Activated CD8-positive, alpha-beta T cell treated with anti-CD3 and anti-CD28 coated beads for 36 hours (primary cell): Measurements from ENCODE around the gene ADNP. TPM values are rescaled to one million over a fixed set of nuclear protein-coding genes. Genes with fewer than 3 reads are reported as not detected.

Experiments
- ATAC-seq: fragments of 200-7000 bp; cut with Tn5 transposase; one replicate; pipeline ENCODE4 v1.10.0; 2021; ENCODE audit warnings: mild to moderate bottlenecking, moderate library complexity
- CTCF ChIA-PET: fragments of 350-600 bp; sonication (Branson Sonifier 250); formaldehyde crosslinking; loops from one replicate; lab custom pipeline; 2021; ENCODE audit warnings: antibody characterized with exemption; lab: Charles Lee
- POLR2A ChIA-PET: fragments of 350-600 bp; sonication (Branson Sonifier 250); formaldehyde crosslinking; loops from one replicate; lab custom pipeline; 2021; ENCODE audit warnings: antibody characterized with exemption; lab: Charles Lee
- DNase-seq: peaks from one replicate; pipeline ENCODE4 v3.0.0-alpha.2; 2020
- H3K27ac Mint-ChIP-seq: one replicate; pipeline ENCODE4 v1.8.0; 2021; ENCODE audit warnings: mild to moderate bottlenecking, mixed read lengths
- H3K27me3 Mint-ChIP-seq: one replicate; pipeline ENCODE4 v1.8.0; 2021; ENCODE audit warnings: mixed read lengths
- H3K36me3 Mint-ChIP-seq: one replicate; pipeline ENCODE4 v1.8.0; 2021; ENCODE audit warnings: low read depth, mixed read lengths
- H3K4me1 Mint-ChIP-seq: one replicate; pipeline ENCODE4 v1.8.0; 2021; ENCODE audit warnings: low read depth, mixed read lengths
- H3K4me3 Mint-ChIP-seq: one replicate; pipeline ENCODE4 v1.8.0; 2021; ENCODE audit warnings: mild to moderate bottlenecking, moderate library complexity, mixed read lengths
- H3K9me3 Mint-ChIP-seq: one replicate; pipeline ENCODE4 v1.8.0; 2021; ENCODE audit warnings: mixed read lengths
- intact Hi-C: fragments of 100-400 bp; cut with micrococcal nuclease; formaldehyde crosslinking; loops from one replicate; pipeline ENCODE4 v1.10.0; 2022
- total RNA-seq, 2 experiments: library from RNA; stranded (reverse); gene quantifications; one replicate each; pipeline ENCODE4 v1.2.3, GENCODE V29; 2021
- TF ChIP-seq, protein P1 (sequence below): fragments of 200-600 bp; IDR thresholded peaks from one replicate; pipeline ENCODE4 v1.8.0; 2022; ENCODE audit warnings: antibody characterized with exemption, mild to moderate bottlenecking

The ADNP gene
- total RNA-seq, 2 experiments from 2014 or later = 58.9 to 60.0 TPM

DNA sequence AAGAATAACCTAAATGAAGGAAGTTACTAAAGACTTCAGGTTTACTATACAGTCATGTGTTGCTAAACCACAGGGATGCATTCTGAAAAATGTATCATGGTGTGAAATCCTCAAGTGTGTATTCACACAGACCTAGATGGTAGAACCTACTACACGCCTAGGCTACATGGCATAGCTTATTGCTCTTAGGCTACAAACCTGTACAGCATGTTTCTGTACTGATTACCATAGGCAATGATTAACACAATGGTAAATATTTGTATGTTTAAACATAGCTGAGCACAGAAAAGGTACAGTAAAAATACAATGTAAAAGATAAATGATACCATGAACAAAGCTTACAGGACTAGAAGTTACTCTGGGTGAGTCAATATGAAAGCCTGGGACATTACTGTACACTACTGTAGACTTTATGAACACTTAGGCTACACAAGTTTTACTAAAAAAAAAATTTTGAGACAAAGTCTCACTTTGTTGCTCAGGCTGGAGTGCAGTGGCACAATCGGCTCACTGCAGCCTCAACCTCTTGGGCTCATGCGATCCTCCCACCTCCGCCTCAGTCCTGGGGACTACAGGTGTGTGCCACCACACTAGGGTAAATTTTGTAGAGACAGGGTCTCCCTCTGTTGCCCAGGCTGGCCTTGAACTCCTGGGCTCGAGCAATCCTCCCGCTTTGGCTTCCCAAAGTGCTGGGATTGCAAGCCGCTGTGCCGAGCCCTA is 36.0 kb downstream of the ADNP start:
- no peaks in the 10 kb centered on the region for H3K9me3 Mint-ChIP-seq
- intact Hi-C loops = no loop called here
- H3K4me3 Mint-ChIP-seq = no peak overlapping the region
- TF ChIP-seq, protein P1, sequence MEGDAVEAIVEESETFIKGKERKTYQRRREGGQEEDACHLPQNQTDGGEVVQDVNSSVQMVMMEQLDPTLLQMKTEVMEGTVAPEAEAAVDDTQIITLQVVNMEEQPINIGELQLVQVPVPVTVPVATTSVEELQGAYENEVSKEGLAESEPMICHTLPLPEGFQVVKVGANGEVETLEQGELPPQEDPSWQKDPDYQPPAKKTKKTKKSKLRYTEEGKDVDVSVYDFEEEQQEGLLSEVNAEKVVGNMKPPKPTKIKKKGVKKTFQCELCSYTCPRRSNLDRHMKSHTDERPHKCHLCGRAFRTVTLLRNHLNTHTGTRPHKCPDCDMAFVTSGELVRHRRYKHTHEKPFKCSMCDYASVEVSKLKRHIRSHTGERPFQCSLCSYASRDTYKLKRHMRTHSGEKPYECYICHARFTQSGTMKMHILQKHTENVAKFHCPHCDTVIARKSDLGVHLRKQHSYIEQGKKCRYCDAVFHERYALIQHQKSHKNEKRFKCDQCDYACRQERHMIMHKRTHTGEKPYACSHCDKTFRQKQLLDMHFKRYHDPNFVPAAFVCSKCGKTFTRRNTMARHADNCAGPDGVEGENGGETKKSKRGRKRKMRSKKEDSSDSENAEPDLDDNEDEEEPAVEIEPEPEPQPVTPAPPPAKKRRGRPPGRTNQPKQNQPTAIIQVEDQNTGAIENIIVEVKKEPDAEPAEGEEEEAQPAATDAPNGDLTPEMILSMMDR = no peak
- H3K27ac Mint-ChIP-seq = peak overlapping the region; percentile 11
- DNase-seq = no peak
- peaks cover 61% of the 10 kb centered on the region for H3K36me3 Mint-ChIP-seq
- POLR2A ChIA-PET = interaction anchor here (0.9 kb wide), 1 partner anchor 9 kb away, joined by 3 read pairs; no protein-coding TSS in a partner anchor
- CTCF ChIA-PET = interaction anchor here (1.0 to 5.2 kb wide), 6 partner anchors 15 to 105 kb away, joined by 3 to 21 read pairs (median 4); partner anchors contain the start of genes ADNP and BCAS4
- H3K4me1 Mint-ChIP-seq = peaks cover 35% of the 10 kb centered on the region
- no peaks in the 10 kb centered on the region for H3K27me3 Mint-ChIP-seq
- ATAC-seq = peak; percentile 38

DNA sequence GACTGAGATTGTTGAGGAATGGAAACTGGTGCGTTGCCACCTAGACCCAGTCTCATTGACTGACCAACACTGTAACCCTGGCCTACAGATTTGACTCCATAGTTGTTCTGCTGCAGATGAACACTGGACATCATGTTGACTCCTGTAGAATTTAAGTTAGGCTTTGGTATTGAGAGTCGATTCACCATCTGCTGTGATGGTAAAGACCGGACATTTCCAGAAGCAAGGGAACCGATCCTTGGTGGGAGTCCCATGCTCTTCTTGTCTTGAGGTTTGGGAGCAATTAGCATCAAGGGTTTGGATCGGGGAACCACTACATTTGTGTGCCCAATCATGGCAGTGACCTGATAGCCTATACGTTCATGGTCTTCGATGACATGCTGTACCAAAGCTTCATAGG is 37.6 kb downstream of the ADNP start:
- intact Hi-C loops = no loop called here
- H3K36me3 Mint-ChIP-seq = peaks cover 67% of the 10 kb centered on the region
- ATAC-seq (no peak), DNase-seq (no peak)
- CTCF ChIA-PET = no interaction called here
- POLR2A ChIA-PET = no interaction called here
- no peak overlapping the region for H3K4me3 Mint-ChIP-seq
- TF ChIP-seq, protein P1 = no peak
- H3K9me3 Mint-ChIP-seq = no peaks in the 10 kb centered on the region
- H3K4me1 Mint-ChIP-seq = peaks cover 35% of the 10 kb centered on the region
- no peaks in the 10 kb centered on the region for H3K27me3 Mint-ChIP-seq
- peak overlapping the region; percentile 23 for H3K27ac Mint-ChIP-seq

- TF ChIP-seq, protein P1 = no peak
- CTCF ChIA-PET = interaction anchor here (1.1 to 1.9 kb wide), 5 partner anchors 23 to 102 kb away, joined by 3 to 8 read pairs (median 4); partner anchors contain the start of gene BCAS4
- ATAC-seq = peak; percentile 38
- Mint-ChIP-seq H3K27me3 (no peaks in the 10 kb centered on the region), H3K36me3 (peaks cover 62% of the 10 kb centered on the region), H3K9me3 (no peaks in the 10 kb centered on the region), H3K4me3 (no peak overlapping the region), H3K4me1 (peaks cover 33% of the 10 kb centered on the region), H3K27ac (peak overlapping the region; percentile 79)
- intact Hi-C loops = no loop called here
- POLR2A ChIA-PET = interaction anchor here (1.1 kb wide), 1 partner anchor 34 kb away, joined by 3 read pairs; no protein-coding TSS in a partner anchor
- DNase-seq = no peak
These were observed 38.8 kb downstream of the ADNP start for GRCh38 chr20:50892394-50892793.

GRCh38 chr20:50891138-50891537 is 40.1 kb downstream of the ADNP start:
- Mint-ChIP-seq H3K36me3 (peaks cover 58% of the 10 kb centered on the region), H3K27me3 (no peaks in the 10 kb centered on the region), H3K27ac (peak overlapping the region; percentile 79), H3K9me3 (no peaks in the 10 kb centered on the region), H3K4me1 (peaks cover 31% of the 10 kb centered on the region), H3K4me3 (no peak overlapping the region)
- no peak for DNase-seq
- intact Hi-C loops = no loop called here
- ATAC-seq = peak; percentile 21
- ChIA-PET CTCF (interaction anchor here (1.0 to 1.9 kb wide), 4 partner anchors 38 to 101 kb away, joined by 3 to 10 read pairs (median 6); partner anchors contain the start of gene BCAS4), POLR2A (interaction anchor here (1.1 to 3.2 kb wide), 3 partner anchors 35 to 96 kb away, joined by 3 to 17 read pairs (median 4); partner anchors contain the start of genes ADNP and BCAS4)
- TF ChIP-seq, protein P1 = no peak

DNA sequence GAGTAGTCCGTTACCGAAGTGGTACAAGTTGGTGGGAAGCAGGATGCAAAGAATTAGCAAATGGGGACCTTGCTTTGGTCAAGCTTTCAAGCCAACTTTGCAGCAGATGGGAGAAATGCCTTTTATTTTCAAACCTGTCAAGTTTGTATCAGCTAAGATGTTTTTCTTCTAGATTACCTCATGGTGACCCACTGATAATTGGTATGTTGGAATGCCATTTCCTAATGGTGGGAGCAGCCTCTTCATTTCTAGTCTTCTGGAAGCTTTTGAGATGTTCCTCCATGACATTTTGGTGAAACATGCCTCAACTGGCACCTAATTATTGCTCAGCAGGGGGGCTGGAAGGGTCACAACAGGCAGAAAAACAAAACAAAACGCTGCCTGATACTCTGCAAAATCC is 43.7 kb downstream of the ADNP start:
- peak overlapping the region; percentile 25 for H3K27ac Mint-ChIP-seq
- ATAC-seq (no peak), DNase-seq (no peak)
- peaks cover 41% of the 10 kb centered on the region for H3K36me3 Mint-ChIP-seq
- intact Hi-C loops = no loop called here
- H3K27me3 Mint-ChIP-seq = no peaks in the 10 kb centered on the region
- H3K9me3 Mint-ChIP-seq = peaks cover 3% of the 10 kb centered on the region
- CTCF ChIA-PET = interaction anchor here (1.6 kb wide), 1 partner anchor 93 kb away, joined by 3 read pairs; no protein-coding TSS in a partner anchor
- POLR2A ChIA-PET = interaction anchor here (0.7 kb wide), 1 partner anchor 27 kb away, joined by 3 read pairs; no protein-coding TSS in a partner anchor
- no peak overlapping the region for H3K4me3 Mint-ChIP-seq
- H3K4me1 Mint-ChIP-seq = peaks cover 16% of the 10 kb centered on the region
- TF ChIP-seq, protein P1 = no peak
